HUES64 (cell line): Measurements from ENCODE around the gene ZFPM1.

Experiments used
- H3K27ac ChIP-seq: 2 replicates; pipeline ENCODE4 v1.7.0; 2013; ENCODE audit warnings: low read depth, low read length, inconsistent platforms
- H3K27me3 ChIP-seq: 2 replicates; pipeline ENCODE4 v1.6.1; 2013; ENCODE audit warnings: mild to moderate bottlenecking, low read length; ENCODE audit not compliant: insufficient read depth
- H3K36me3 ChIP-seq: 2 replicates; pipeline ENCODE4 v1.6.1; 2013; ENCODE audit warnings: mild to moderate bottlenecking, low read length; ENCODE audit not compliant: insufficient read depth
- H3K4me1 ChIP-seq: 2 replicates; pipeline ENCODE4 v1.6.1; 2013; ENCODE audit warnings: mild to moderate bottlenecking, low read length, moderate library complexity; ENCODE audit not compliant: insufficient read depth
- H3K4me3 ChIP-seq: 2 replicates; pipeline ENCODE4 v1.5.1; 2013; ENCODE audit warnings: mild to moderate bottlenecking, low read length, moderate library complexity
- H3K9ac ChIP-seq: 2 replicates; pipeline ENCODE4 v1.6.1; 2013; ENCODE audit warnings: mild to moderate bottlenecking, low read depth, low read length
- H3K9me3 ChIP-seq: 2 replicates; pipeline ENCODE4 v1.6.1; 2013; ENCODE audit warnings: low read depth, low read length; ENCODE audit not compliant: insufficient read depth
- WGBS: fragments of 150-250, 120-280 bp; methylation state at CpG from one replicate; pipeline ENCODE4 v1.1.7; 2013; ENCODE audit warnings: missing lambda C conversion rate; 5-methylcytosine and 5-hydroxymethylcytosine counted together

ZFPM1 gene

DNA sequence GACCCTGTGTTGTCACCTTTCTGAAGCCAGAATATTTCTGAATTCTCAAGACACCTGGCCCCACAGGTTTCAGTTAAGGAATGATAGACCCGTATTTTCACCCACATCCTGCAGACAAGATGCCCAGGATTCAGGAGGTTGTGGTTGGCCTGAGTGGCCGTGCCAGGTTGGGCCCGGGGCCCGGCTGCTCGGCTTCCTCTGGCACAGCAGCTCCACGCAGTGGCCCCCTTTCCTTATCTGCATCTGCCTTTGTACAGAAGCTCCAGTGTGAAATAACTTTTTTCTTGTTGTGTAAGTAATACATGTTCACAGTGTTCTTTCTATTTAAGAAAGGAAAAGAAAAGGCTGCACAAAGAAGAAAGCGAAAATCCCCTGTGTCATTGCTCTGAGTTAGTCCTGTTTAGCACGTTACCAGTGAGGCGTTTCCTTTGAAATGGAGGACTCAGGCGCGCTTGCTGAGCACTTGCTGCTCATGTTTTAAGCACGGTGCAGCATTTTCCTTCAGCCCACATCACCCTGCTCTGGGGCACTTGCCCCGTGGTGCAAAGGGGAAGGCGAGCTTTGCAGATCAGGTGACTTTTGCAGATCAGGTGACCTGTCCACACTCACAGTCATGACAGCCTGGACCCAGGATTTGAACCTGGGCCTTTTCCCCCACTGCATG is 130.0 kb downstream of the ZFPM1 start:
- whole genome bisulfite sequencing = 89% methylated on average over 14 of the region's 14 CpGs
- H3K9ac ChIP-seq = no peak overlapping the region
- H3K36me3 ChIP-seq = peaks cover 65% of the 10 kb centered on the region
- no peaks in the 10 kb centered on the region for H3K4me1 ChIP-seq
- H3K9me3 ChIP-seq = no peaks in the 10 kb centered on the region
- H3K27me3 ChIP-seq = no peaks in the 10 kb centered on the region
- H3K4me3 ChIP-seq = no peak overlapping the region
- no peak overlapping the region for H3K27ac ChIP-seq

DNA sequence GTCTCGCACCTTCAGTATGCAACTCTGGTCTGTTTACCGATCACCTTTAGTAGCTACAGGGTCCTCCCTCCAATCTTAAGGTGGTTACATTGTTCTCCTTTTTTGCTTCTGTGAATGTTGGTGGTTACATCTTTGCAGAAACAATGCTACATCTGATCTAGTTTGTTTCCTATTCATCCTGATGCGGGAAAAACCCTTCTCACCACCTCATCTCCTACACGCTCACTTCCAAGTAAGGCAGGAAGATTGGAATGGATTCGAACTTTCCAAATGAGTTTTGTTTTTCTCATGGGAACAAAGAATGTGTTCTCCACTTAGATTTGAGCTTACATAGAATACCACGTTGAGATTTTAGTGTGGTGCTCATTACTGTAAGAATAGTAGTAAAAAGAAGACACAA is 131.6 kb downstream of the ZFPM1 start:
- no peaks in the 10 kb centered on the region for H3K27me3 ChIP-seq
- peaks cover 65% of the 10 kb centered on the region for H3K36me3 ChIP-seq
- H3K9ac ChIP-seq = no peak overlapping the region
- H3K4me3 ChIP-seq = no peak overlapping the region
- no peaks in the 10 kb centered on the region for H3K4me1 ChIP-seq
- H3K9me3 ChIP-seq = no peaks in the 10 kb centered on the region
- no peak overlapping the region for H3K27ac ChIP-seq
- 93% methylated on average over 6 of the region's 6 CpGs for WGBS

DNA sequence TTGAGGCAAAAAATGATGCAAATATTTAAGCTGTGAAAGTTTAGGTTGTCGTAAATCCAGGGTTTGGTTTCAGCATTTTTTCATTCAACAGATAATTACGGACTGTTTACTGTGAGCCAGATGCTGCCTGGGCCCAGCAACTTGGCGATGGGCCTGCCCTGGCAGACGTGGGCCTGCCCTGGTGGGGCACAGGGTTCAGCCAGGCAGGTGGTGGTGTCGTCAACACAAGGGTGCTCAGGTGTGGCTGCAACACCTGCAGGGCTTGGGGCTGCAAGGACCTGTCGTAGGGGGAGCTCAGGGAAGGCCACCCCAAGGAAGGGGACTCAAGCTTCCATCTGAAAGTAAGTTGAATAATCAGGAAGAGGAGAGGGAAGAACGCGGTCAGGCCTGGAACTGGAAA is 132.2 kb downstream of the ZFPM1 start:
- 95% methylated on average over 8 of the region's 8 CpGs for WGBS
- H3K4me3 ChIP-seq = no peak overlapping the region
- no peaks in the 10 kb centered on the region for H3K4me1 ChIP-seq
- H3K27me3 ChIP-seq = no peaks in the 10 kb centered on the region
- H3K9me3 ChIP-seq = no peaks in the 10 kb centered on the region
- no peak overlapping the region for H3K27ac ChIP-seq
- no peak overlapping the region for H3K9ac ChIP-seq
- peaks cover 68% of the 10 kb centered on the region for H3K36me3 ChIP-seq

DNA sequence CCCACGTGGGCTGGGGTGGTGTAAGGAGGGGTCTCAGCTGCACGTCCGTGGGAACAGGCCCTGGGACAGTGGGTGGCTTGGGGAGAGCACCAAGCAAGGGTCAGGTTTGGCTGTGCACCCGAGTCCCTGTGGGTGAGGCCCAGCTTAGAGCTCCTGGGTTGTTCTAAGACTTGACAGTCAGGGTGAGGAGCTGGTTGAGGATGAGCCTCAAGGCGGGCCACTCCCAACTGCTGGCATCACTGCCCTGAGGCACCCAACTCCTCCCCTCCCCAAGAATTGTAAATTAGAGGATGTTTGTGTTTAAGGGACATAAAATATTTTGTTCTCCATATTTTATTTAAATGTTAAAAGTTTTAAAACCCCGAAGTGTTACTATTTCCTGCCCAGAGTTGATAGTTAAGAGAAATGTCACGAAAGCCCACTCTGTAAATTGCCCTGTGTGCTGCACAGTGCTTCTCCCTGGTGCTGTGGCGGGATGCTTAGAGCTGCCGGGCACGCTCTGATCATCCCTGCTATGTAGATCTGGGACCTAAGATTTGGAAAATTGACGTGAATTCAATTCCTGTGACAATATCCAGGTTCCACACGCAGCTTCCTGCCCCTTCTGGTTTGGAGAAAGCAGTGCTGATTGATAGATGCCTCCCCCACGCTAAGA is 133.0 kb downstream of the ZFPM1 start:
- WGBS = 96% methylated on average over 12 of the region's 13 CpGs
- H3K27ac ChIP-seq = no peak overlapping the region
- H3K4me3 ChIP-seq = no peak overlapping the region
- peaks cover 64% of the 10 kb centered on the region for H3K36me3 ChIP-seq
- H3K9me3 ChIP-seq = no peaks in the 10 kb centered on the region
- no peak overlapping the region for H3K9ac ChIP-seq
- H3K27me3 ChIP-seq = no peaks in the 10 kb centered on the region
- H3K4me1 ChIP-seq = no peaks in the 10 kb centered on the region
